Measurements from ENCODE around the gene AKT3.

The AKT3 gene

GRCh38 chr1:243487036-243487648 is 362.9 kb downstream of the AKT3 start:
- no peak for DNase-seq (ENCODE audit: low read depth)

- no peak for DNase-seq (ENCODE audit: low read depth)
Measured at GRCh38 chr1:243483952-243484351, 366.1 kb downstream of the AKT3 start.

- DNase-seq (ENCODE audit: low read depth) = no peak
Measured at GRCh38 chr1:243483071-243483771, 366.8 kb downstream of the AKT3 start.

GRCh38 chr1:243482141-243483022 is 367.7 kb downstream of the AKT3 start:
- no peak for DNase-seq (ENCODE audit: low read depth)

GRCh38 chr1:243481101-243481500 is 368.9 kb downstream of the AKT3 start:
- DNase-seq (ENCODE audit: low read depth) = no peak

- DNase-seq (ENCODE audit: low read depth) = no peak
Measured at GRCh38 chr1:243477731-243478290, 372.2 kb downstream of the AKT3 start.

GRCh38 chr1:243475966-243476365 is 374.1 kb downstream of the AKT3 start:
- DNase-seq (ENCODE audit: low read depth) = no peak

- no peak for DNase-seq (ENCODE audit: low read depth)
Measured at GRCh38 chr1:243474906-243475305, 375.1 kb downstream of the AKT3 start.

GRCh38 chr1:243474136-243474881 is 375.7 kb downstream of the AKT3 start:
- DNase-seq (ENCODE audit: low read depth) = no peak

GRCh38 chr1:243473227-243474135 is 376.6 kb downstream of the AKT3 start:
- no peak for DNase-seq (ENCODE audit: low read depth)

- no peak for DNase-seq (ENCODE audit: low read depth)
Measured at GRCh38 chr1:243471754-243472745, 378.0 kb downstream of the AKT3 start.

GRCh38 chr1:243471026-243471685 is 378.9 kb downstream of the AKT3 start:
- no peak for DNase-seq (ENCODE audit: low read depth)

GRCh38 chr1:243470502-243470901 is 379.5 kb downstream of the AKT3 start:
- no peak for DNase-seq (ENCODE audit: low read depth)

- DNase-seq (ENCODE audit: low read depth) = no peak
Measured at GRCh38 chr1:243469497-243469896, 380.5 kb downstream of the AKT3 start.

GRCh38 chr1:243465738-243466137 is 384.3 kb downstream of the AKT3 start:
- no peak for DNase-seq (ENCODE audit: low read depth)

- DNase-seq (ENCODE audit: low read depth) = no peak
Measured at GRCh38 chr1:243465081-243465480, 385.0 kb downstream of the AKT3 start.

GRCh38 chr1:243462929-243463697 is 386.9 kb downstream of the AKT3 start:
- DNase-seq (ENCODE audit: low read depth) = no peak

GRCh38 chr1:243461700-243462099 is 388.3 kb downstream of the AKT3 start:
- no peak for DNase-seq (ENCODE audit: low read depth)

All from non-pigmented ciliary epithelial cell (primary cell).